Adrenal gland (tissue), 5 donors: ENCODE data around the gene PPP1R7.

Experiments
- CTCF ChIP-seq, 6 experiments: fragments of 450-650 bp in 4 of 6; fragments of 200-600 bp in 2 of 6; sonication (generic) in 1 of 6; IDR thresholded peaks; 1 replicate in 5 of 6; 2 replicates in 1 of 6; pipeline versions ENCODE4 v1.5.1 to v1.8.0; 2016 to 2021; ENCODE audit warnings: antibody characterized with exemption in 6 of 6, mild to moderate bottlenecking in 2 of 6, moderate library complexity in 1 of 6
- POLR2A ChIP-seq, 2 donors: fragments of 450-650 bp; IDR thresholded peaks; one replicate each; pipeline ENCODE4 v1.6.1; 2017; ENCODE audit warnings: antibody characterized with exemption in 2 of 2, mild to moderate bottlenecking in 2 of 2, moderate library complexity in 1 of 2
- donor health status: DM: no; HTN: no; CAD: no.

- TF ChIP-seq CTCF (IDR thresholded peaks at IDR 0.05), result no peak
- TF ChIP-seq POLR2A (IDR thresholded peaks at IDR 0.05), result no peak
These were observed 29.3 kb upstream of the PPP1R7 start for GRCh38 chr2:241121008-241121407.
